ENCODE results near the gene GPR75.
"Not testable (repeated sequence)": the region's sequence is repeated elsewhere in the genome, so short reads cannot be mapped to it uniquely, and the experiment has no call there.

GPR75 gene

GRCh38 chr2:53829273-53829979, 30.3 kb downstream of the GPR75 start:
- Mint-ChIP-seq H3K4me3 (no peak overlapping the region), H3K27me3 (no peaks in the 10 kb centered on the region), H3K4me1 (ENCODE audit: low read depth) (no peaks in the 10 kb centered on the region), H3K36me3 (ENCODE audit: low read depth) (peaks cover 23% of the 10 kb centered on the region), H3K9me3 (no peaks in the 10 kb centered on the region), H3K27ac (no peak overlapping the region)
- DNase-seq: no peak

GRCh38 chr2:53828331-53828730, 31.4 kb downstream of the GPR75 start:
- H3K27ac Mint-ChIP-seq: no peak overlapping the region
- peaks cover 15% of the 10 kb centered on the region for H3K36me3 Mint-ChIP-seq (ENCODE audit: low read depth)
- DNase-seq: no peak
- no peaks in the 10 kb centered on the region for H3K4me1 Mint-ChIP-seq (ENCODE audit: low read depth)
- H3K27me3 Mint-ChIP-seq: no peaks in the 10 kb centered on the region
- no peaks in the 10 kb centered on the region for H3K9me3 Mint-ChIP-seq
- H3K4me3 Mint-ChIP-seq: no peak overlapping the region

- peaks cover 10% of the 10 kb centered on the region for H3K36me3 Mint-ChIP-seq (ENCODE audit: low read depth)
- H3K27me3 Mint-ChIP-seq: no peaks in the 10 kb centered on the region
- H3K4me1 Mint-ChIP-seq (ENCODE audit: low read depth): no peaks in the 10 kb centered on the region
- DNase-seq: no peak
- H3K4me3 Mint-ChIP-seq: no peak overlapping the region
- H3K9me3 Mint-ChIP-seq: no peaks in the 10 kb centered on the region
- no peak overlapping the region for H3K27ac Mint-ChIP-seq
Measured at GRCh38 chr2:53827398-53828175, 32.2 kb downstream of the GPR75 start.

DNA sequence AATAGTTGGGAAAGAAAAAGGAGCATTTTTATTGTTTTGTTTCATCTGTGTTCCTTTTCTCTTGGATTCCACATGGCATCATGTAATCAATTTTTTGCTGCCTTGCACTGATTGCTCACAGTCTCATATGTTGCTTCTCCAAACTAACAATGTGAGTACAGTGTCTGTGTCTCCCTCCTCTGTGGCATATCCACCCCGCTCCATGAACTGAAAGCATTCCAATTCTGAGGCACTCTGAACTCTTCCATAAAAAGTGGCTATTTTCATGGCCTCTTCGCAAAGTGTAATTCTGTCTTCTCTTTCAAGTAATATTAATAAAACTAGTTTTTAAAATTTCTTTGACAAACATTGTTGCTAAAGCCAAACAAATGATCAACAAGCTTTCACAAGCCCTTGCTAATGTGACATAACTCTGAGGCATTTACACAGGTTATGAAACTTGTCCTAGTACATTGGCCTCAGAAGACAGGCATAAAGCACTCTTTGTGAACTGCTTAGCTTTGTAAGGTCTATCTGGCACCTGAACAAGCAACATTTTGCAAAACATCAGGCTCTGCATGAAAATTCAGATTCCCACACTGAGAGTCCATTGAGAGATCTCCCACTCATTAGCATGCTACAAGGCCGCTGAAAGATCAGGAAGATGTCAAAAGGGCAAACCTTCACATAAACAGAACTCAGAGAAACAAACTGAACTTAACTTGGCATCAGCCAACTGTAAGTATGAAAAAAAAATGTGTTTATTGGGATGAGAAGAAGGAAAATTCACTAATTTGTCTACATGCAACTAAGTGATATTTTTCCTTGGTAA, 33.0 kb downstream of the GPR75 start:
- Mint-ChIP-seq H3K27me3 (no peaks in the 10 kb centered on the region), H3K4me1 (ENCODE audit: low read depth) (no peaks in the 10 kb centered on the region), H3K9me3 (no peaks in the 10 kb centered on the region), H3K4me3 (no peak overlapping the region), H3K27ac (no peak overlapping the region), H3K36me3 (ENCODE audit: low read depth) (peaks cover 9% of the 10 kb centered on the region)
- no peak for DNase-seq

DNA sequence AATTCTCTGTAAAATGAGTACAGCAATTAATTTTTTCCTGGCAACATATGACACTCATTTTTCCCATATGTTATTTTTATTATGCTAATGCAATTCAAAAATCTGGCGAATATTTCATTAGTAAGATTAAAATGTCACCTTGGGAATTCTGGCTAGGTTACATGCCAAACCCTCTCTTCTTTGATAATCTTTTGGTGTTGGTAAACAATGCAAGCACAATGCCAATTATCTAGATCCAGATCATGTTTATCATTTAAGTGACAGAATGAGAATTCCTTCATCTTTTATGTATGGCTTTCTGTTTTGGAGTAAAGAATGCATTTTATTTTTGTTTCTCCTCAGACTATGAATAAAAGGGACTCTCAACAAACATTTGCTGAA, 33.7 kb downstream of the GPR75 start:
- Mint-ChIP-seq H3K36me3 (ENCODE audit: low read depth) (peaks cover 3% of the 10 kb centered on the region), H3K4me3 (no peak overlapping the region), H3K9me3 (no peaks in the 10 kb centered on the region), H3K4me1 (ENCODE audit: low read depth) (no peaks in the 10 kb centered on the region), H3K27me3 (no peaks in the 10 kb centered on the region), H3K27ac (no peak overlapping the region)
- no peak for DNase-seq

GRCh38 chr2:53823639-53824038, 36.1 kb downstream of the GPR75 start:
- H3K9me3 Mint-ChIP-seq; H3K4me3 Mint-ChIP-seq; DNase-seq; H3K27me3 Mint-ChIP-seq; H3K4me1 Mint-ChIP-seq (ENCODE audit: low read depth); H3K27ac Mint-ChIP-seq: not testable (repeated sequence)
- H3K36me3 Mint-ChIP-seq (ENCODE audit: low read depth): peaks cover 20% of the 10 kb centered on the region

- Mint-ChIP-seq H3K4me3 (no peak overlapping the region), H3K4me1 (ENCODE audit: low read depth) (no peaks in the 10 kb centered on the region), H3K9me3 (no peaks in the 10 kb centered on the region), H3K27me3 (no peaks in the 10 kb centered on the region), H3K36me3 (ENCODE audit: low read depth) (peaks cover 31% of the 10 kb centered on the region), H3K27ac (no peak overlapping the region)
- DNase-seq: no peak
Measured at GRCh38 chr2:53821810-53822209, 38.0 kb downstream of the GPR75 start.

- no peaks in the 10 kb centered on the region for H3K4me1 Mint-ChIP-seq (ENCODE audit: low read depth)
- no peak overlapping the region for H3K4me3 Mint-ChIP-seq
- no peaks in the 10 kb centered on the region for H3K27me3 Mint-ChIP-seq
- H3K36me3 Mint-ChIP-seq (ENCODE audit: low read depth): peaks cover 40% of the 10 kb centered on the region
- H3K9me3 Mint-ChIP-seq: no peaks in the 10 kb centered on the region
- DNase-seq: no peak
- no peak overlapping the region for H3K27ac Mint-ChIP-seq
Measured at GRCh38 chr2:53820711-53821110, 39.1 kb downstream of the GPR75 start.

- H3K36me3 Mint-ChIP-seq (ENCODE audit: low read depth): peaks cover 47% of the 10 kb centered on the region
- H3K9me3 Mint-ChIP-seq: no peaks in the 10 kb centered on the region
- H3K27ac Mint-ChIP-seq: no peak overlapping the region
- no peaks in the 10 kb centered on the region for H3K27me3 Mint-ChIP-seq
- no peak for DNase-seq
- H3K4me1 Mint-ChIP-seq (ENCODE audit: low read depth): no peaks in the 10 kb centered on the region
- no peak overlapping the region for H3K4me3 Mint-ChIP-seq
Measured at GRCh38 chr2:53820048-53820447, 39.7 kb downstream of the GPR75 start.

DNA sequence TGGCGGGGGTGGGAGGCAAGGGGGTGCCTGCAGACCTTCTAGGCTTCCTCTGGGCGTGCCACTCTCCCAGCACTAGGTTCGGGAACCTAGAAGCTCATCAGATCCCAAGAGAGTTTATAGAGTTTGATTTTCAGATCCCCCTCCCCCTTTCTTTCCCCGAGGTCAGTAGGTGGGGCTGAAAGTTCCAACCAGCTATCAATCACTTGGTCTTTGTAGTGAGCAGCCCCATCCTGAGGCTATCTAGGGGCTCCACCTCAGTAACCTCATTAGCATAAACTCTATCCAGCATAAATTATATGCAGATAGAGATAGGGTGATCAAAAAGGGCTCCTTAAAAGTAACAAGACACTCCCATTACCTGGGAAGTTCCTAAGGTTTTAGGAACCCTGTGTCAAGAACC, 40.1 kb downstream of the GPR75 start:
- Mint-ChIP-seq H3K27me3 (no peaks in the 10 kb centered on the region), H3K4me1 (ENCODE audit: low read depth) (no peaks in the 10 kb centered on the region), H3K36me3 (ENCODE audit: low read depth) (peaks cover 49% of the 10 kb centered on the region), H3K9me3 (no peaks in the 10 kb centered on the region), H3K4me3 (no peak overlapping the region), H3K27ac (no peak overlapping the region)
- DNase-seq: no peak

DNA sequence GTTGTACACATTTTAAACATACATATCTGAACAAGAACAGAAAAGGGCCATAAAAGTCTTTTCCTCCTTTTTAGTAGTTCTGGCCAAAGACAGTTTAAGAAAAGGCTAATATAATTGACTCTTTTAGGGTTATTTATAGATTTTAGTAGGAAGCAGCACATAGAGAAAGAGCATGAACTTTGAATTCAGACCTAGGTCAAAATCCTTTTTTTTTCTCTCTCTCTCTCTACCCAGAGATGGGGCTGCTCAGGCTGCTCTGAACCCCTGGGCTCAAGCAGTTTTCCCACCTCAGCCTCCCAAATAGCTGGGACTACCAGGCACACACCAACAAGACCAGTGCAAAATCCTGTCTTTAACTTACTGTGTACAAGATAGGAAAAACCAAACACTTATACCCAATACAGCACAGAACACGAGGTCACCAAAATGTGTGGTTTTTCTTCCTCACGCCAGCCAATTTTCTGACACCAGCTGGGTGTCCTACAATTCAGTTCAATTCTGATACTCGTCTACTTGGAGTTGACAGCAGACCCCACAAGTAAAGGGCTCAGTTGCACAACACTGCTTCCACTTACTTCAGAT, 40.8 kb downstream of the GPR75 start:
- Mint-ChIP-seq H3K27ac (no peak overlapping the region), H3K27me3 (no peaks in the 10 kb centered on the region), H3K36me3 (ENCODE audit: low read depth) (peaks cover 53% of the 10 kb centered on the region), H3K4me1 (ENCODE audit: low read depth) (no peaks in the 10 kb centered on the region), H3K4me3 (no peak overlapping the region), H3K9me3 (no peaks in the 10 kb centered on the region)
- no peak for DNase-seq

DNA sequence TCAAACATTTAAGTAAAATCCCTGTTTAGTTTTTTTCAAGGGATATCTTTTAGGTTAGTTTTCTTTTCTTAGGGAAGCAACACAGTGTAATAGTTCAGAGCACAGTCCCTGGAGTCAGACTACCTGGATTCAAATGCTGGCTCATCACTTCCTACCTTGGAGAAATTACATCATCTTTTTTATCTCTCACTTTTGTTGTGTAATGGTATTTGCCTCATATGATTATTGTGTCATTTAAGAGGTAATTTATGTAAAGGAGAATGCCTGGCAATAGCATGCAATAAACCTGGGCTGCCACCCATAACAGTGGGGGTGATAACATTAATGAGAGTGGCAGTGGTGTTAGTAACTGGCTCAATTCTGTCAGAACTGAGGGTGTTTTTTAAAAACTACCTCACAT, 46.6 kb downstream of the GPR75 start:
- Mint-ChIP-seq H3K27me3 (no peaks in the 10 kb centered on the region), H3K4me3 (no peak overlapping the region), H3K4me1 (ENCODE audit: low read depth) (no peaks in the 10 kb centered on the region), H3K36me3 (ENCODE audit: low read depth) (peaks cover 89% of the 10 kb centered on the region), H3K27ac (no peak overlapping the region), H3K9me3 (no peaks in the 10 kb centered on the region)
- no peak for DNase-seq

DNA sequence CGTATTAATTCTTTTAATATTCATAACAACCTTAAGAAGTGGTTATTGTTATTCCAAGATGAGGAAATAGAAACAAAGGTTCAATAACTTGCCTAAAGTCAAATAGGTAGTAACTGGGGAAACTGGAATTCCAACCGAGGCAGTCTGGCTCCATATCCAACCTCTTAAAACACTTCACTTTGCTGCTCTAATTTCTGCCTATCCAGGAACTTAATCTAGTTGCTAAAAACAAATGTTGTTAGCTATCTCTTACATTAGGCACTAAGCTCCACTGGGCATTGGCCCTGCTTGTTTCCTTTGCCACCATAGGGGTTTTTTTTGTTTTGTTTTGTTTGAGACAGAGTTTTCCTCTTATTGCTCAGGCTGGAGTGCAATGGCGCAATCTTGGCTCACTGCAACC, 48.2 kb downstream of the GPR75 start:
- Mint-ChIP-seq H3K9me3 (no peaks in the 10 kb centered on the region), H3K27ac (no peak overlapping the region), H3K4me3 (no peak overlapping the region), H3K27me3 (no peaks in the 10 kb centered on the region), H3K4me1 (ENCODE audit: low read depth) (no peaks in the 10 kb centered on the region), H3K36me3 (ENCODE audit: low read depth) (peaks cover 90% of the 10 kb centered on the region)
- DNase-seq: no peak

Data from activated T-cell treated with anti-CD3 and anti-CD28 coated beads, Interleukin-2, amount 50 U/mL, for 24 hours (primary cell).